ENCODE measurements around the gene LYAR.

Gene LYAR

GRCh38 chr4:4330794-4331193 lies 40.8 kb upstream of the LYAR start:
- no peak for ATAC-seq
- TF ChIP-seq CSRNP3 (CRISPR knock-in tag; IDR thresholded peaks at IDR 0.05) (no peak), PPARA (CRISPR knock-in tag; IDR thresholded peaks at IDR 0.05; ENCODE audit: borderline replicate concordance) (no peak), ISL1 (CRISPR knock-in tag; IDR thresholded peaks at IDR 0.05) (no peak), ZNF70 (CRISPR knock-in tag; IDR thresholded peaks at IDR 0.05) (no peak), GLIS3 (CRISPR knock-in tag; IDR thresholded peaks at IDR 0.05) (no peak), CREB5 (CRISPR knock-in tag; IDR thresholded peaks at IDR 0.05; ENCODE audit: low read depth) (no peak), OSR1 (CRISPR knock-in tag; IDR thresholded peaks at IDR 0.05) (no peak), RARB (CRISPR knock-in tag; IDR thresholded peaks at IDR 0.05) (no peak), ZNF565 (CRISPR knock-in tag; conservative IDR thresholded peaks at IDR 0.05; ENCODE audit: low read depth) (no peak), BACH2 (CRISPR knock-in tag; IDR thresholded peaks at IDR 0.05; ENCODE audit: borderline replicate concordance) (no peak), TOX (CRISPR knock-in tag; IDR thresholded peaks at IDR 0.05; ENCODE audit: borderline replicate concordance) (no peak), POU6F1 (CRISPR knock-in tag; IDR thresholded peaks at IDR 0.05; ENCODE audit: borderline replicate concordance, low read depth) (no peak), ARNTL (CRISPR knock-in tag; IDR thresholded peaks at IDR 0.05; ENCODE audit: borderline replicate concordance, low read depth) (no peak), TSHZ2 (CRISPR knock-in tag; IDR thresholded peaks at IDR 0.05) (no peak), ESRRG (CRISPR knock-in tag; IDR thresholded peaks at IDR 0.05) (no peak), TCF4 (CRISPR knock-in tag; IDR thresholded peaks at IDR 0.05; ENCODE audit: borderline replicate concordance) (no peak), CSDC2 (CRISPR knock-in tag; IDR thresholded peaks at IDR 0.05) (no peak)

GRCh38 chr4:4329496-4329895 lies 39.5 kb upstream of the LYAR start:
- ATAC-seq: no peak
- TF ChIP-seq ARNTL (CRISPR knock-in tag; IDR thresholded peaks at IDR 0.05; ENCODE audit: borderline replicate concordance, low read depth) (no peak), ISL1 (CRISPR knock-in tag; IDR thresholded peaks at IDR 0.05) (no peak), POU6F1 (CRISPR knock-in tag; IDR thresholded peaks at IDR 0.05; ENCODE audit: borderline replicate concordance, low read depth) (no peak), CSRNP3 (CRISPR knock-in tag; IDR thresholded peaks at IDR 0.05) (no peak)

GRCh38 chr4:4328840-4329239 lies 38.9 kb upstream of the LYAR start:
- no peak for ATAC-seq
- no peak for TF ChIP-seq TOX (CRISPR knock-in tag; IDR thresholded peaks at IDR 0.05; ENCODE audit: borderline replicate concordance)
- TF ChIP-seq ZC3H10 (CRISPR knock-in tag; IDR thresholded peaks at IDR 0.05): no peak
- no peak for TF ChIP-seq SNAI2 (CRISPR knock-in tag; IDR thresholded peaks at IDR 0.05)
- no peak for TF ChIP-seq ARNTL (CRISPR knock-in tag; IDR thresholded peaks at IDR 0.05; ENCODE audit: borderline replicate concordance, low read depth)
- TF ChIP-seq OSR1 (CRISPR knock-in tag; IDR thresholded peaks at IDR 0.05): no peak
- TF ChIP-seq ZNF8 (CRISPR knock-in tag; IDR thresholded peaks at IDR 0.05): no peak
- no peak for TF ChIP-seq ZFP30 (CRISPR knock-in tag; IDR thresholded peaks at IDR 0.05)
- TF ChIP-seq ZNF70 (CRISPR knock-in tag; IDR thresholded peaks at IDR 0.05): no peak
- TF ChIP-seq CSRNP3 (CRISPR knock-in tag; IDR thresholded peaks at IDR 0.05): no peak
- no peak for TF ChIP-seq POU6F1 (CRISPR knock-in tag; IDR thresholded peaks at IDR 0.05; ENCODE audit: borderline replicate concordance, low read depth)
- TF ChIP-seq TCF4 (CRISPR knock-in tag; IDR thresholded peaks at IDR 0.05; ENCODE audit: borderline replicate concordance): no peak
- no peak for TF ChIP-seq ZNF565 (CRISPR knock-in tag; conservative IDR thresholded peaks at IDR 0.05; ENCODE audit: low read depth)
